Measurements from ENCODE around the gene EPB41L4A.

EPB41L4A gene

GRCh38 chr5:112143690-112144089, 275.4 kb downstream of the EPB41L4A start:
- no peak overlapping the region for H3K27ac ChIP-seq
- TF ChIP-seq ZFX (IDR thresholded peaks at IDR 0.05), result no peak

GRCh38 chr5:112142769-112143270, 276.3 kb downstream of the EPB41L4A start:
- TF ChIP-seq CTCF (conservative IDR thresholded peaks at IDR 0.05) (no peak), ZFX (IDR thresholded peaks at IDR 0.05) (no peak)
- H3K27ac ChIP-seq, result no peak overlapping the region

GRCh38 chr5:112141582-112141981, 277.5 kb downstream of the EPB41L4A start:
- no peak for TF ChIP-seq ZFX (IDR thresholded peaks at IDR 0.05)
- TF ChIP-seq CTCF (conservative IDR thresholded peaks at IDR 0.05), result no peak
- H3K27ac ChIP-seq, result no peak overlapping the region

- no peak overlapping the region for H3K27ac ChIP-seq
- no peak for TF ChIP-seq ZFX (IDR thresholded peaks at IDR 0.05)
- no peak for TF ChIP-seq CTCF (conservative IDR thresholded peaks at IDR 0.05)
Observed at GRCh38 chr5:112138526-112138925, 280.6 kb downstream of the EPB41L4A start.

- TF ChIP-seq ZFX (IDR thresholded peaks at IDR 0.05) (no peak), CTCF (conservative IDR thresholded peaks at IDR 0.05) (no peak)
- H3K27ac ChIP-seq, result no peak overlapping the region
Observed at GRCh38 chr5:112136773-112137172, 282.3 kb downstream of the EPB41L4A start.

GRCh38 chr5:112127861-112128260, 291.2 kb downstream of the EPB41L4A start:
- TF ChIP-seq CTCF (conservative IDR thresholded peaks at IDR 0.05), result no peak
- TF ChIP-seq ZFX (IDR thresholded peaks at IDR 0.05), result no peak
- no peak overlapping the region for H3K27ac ChIP-seq

- H3K27ac ChIP-seq, result no peak overlapping the region
- TF ChIP-seq CTCF (conservative IDR thresholded peaks at IDR 0.05) (no peak), ZFX (IDR thresholded peaks at IDR 0.05) (no peak)
Observed at GRCh38 chr5:112126982-112127381, 292.1 kb downstream of the EPB41L4A start.

- no peak overlapping the region for H3K27ac ChIP-seq
- no peak for TF ChIP-seq ZFX (IDR thresholded peaks at IDR 0.05)
- no peak for TF ChIP-seq CTCF (conservative IDR thresholded peaks at IDR 0.05)
Observed at GRCh38 chr5:112125903-112126302, 293.2 kb downstream of the EPB41L4A start.

Measured in C4-2B (cell line).